ENCODE measurements around the gene NDUFAB1. TPM values are rescaled to one million over a fixed set of nuclear protein-coding genes. Genes with fewer than 3 reads are reported as not detected.

Gene NDUFAB1
- polyA plus RNA-seq, 2 of the 4 experiments (the other 2 are of a cell fraction): 167 to 277 TPM

DNA sequence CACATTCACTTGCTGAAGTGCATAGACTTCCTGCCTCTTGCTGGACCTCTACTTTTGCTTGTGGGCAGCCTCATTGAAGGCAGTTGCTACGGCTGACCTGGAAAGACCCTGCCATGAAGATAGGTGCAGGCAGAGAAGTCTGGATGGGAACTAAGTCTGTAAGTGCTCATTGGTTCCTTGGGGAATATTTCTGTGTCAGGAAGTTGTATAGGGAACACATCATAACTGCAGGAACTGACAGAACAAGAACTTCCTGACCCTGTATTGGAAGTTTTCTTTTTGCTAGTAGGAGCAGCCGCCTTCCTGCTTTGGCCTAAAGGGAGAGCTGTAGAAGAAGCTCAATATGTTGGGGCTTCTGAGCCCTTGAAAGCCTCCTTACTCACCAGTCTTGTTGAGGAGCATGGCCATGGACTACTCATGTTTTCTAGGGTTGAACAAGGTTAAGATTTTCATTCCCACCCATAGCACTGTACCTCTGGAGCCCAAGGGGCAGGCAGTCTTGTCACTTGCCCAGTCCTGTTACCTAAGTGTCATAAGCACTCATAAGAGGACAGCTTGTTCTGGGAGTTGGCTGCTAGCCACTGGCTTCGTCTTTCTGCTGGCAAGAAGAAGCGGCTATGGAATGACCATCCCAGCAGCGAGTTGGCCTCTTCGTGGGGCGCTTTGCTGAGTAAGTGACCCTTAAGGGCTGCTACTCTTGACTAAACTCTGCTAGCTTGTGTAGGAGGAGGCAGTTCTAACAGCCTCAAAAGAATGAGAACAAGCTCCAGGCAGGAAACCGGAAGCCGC, 31.3 kb downstream of the NDUFAB1 start:
- Histone ChIP-seq H3K27ac (no peak overlapping the region), H3K4me1 (peaks cover 1% of the 10 kb centered on the region; the same call in 2 of the 3 replicates), H3K9me3 (no peaks in the 10 kb centered on the region), H3K4me2 (no peak overlapping the region), H3K4me3 (no peak overlapping the region)
- no peak for FAIRE-seq
- WGBS (ENCODE audit: missing lambda C conversion rate): 94% methylated on average over 9 of the region's 9 CpGs
- TF ChIP-seq GATA3 (IDR thresholded peaks at IDR 0.05; ENCODE audit: borderline replicate concordance): no peak
- ChIA-PET CTCF (interaction anchor here (1.0 to 2.2 kb wide), 2 partner anchors 7 to 114 kb away, joined by 3 to 6 read pairs; partner anchors contain the start of genes EARS2, PLK1 and UBFD1), POLR2A (no interaction called here)
- DNase-seq (ENCODE audit: low read depth in 1 of 2, low spot score in 1 of 2): no peak
- ATAC-seq: no peak

DNA sequence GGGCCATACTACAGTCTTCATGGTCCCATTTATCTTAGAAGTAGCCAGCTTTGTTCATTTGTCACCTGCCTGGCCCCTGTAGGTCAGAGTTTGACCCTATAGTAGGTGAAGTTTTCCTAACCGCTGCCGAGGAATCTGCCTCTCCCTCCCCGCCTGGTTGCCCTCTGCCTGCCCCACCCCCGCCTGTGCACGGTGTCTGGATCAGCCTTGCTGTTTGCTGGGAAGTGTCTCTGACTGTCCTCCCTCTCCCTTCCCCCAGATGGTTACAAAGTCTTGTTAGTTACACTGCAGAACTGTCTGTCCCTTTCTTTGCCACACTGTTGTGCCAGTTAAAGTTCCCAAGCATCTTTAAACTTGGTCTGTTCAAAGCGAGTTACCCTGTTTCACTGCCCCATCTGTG, 32.9 kb downstream of the NDUFAB1 start:
- no peak overlapping the region for H3K4me2 ChIP-seq
- ChIA-PET CTCF (no interaction called here), POLR2A (no interaction called here)
- no peaks in the 10 kb centered on the region for H3K9me3 ChIP-seq
- WGBS (ENCODE audit: missing lambda C conversion rate): 93% methylated on average over 3 of the region's 6 CpGs
- no peak overlapping the region for H3K4me3 ChIP-seq
- no peak overlapping the region for H3K27ac ChIP-seq
- FAIRE-seq (no peak), DNase-seq (ENCODE audit: low read depth in 1 of 2, low spot score in 1 of 2) (no peak), ATAC-seq (no peak)
- no peak for TF ChIP-seq RAD21 (conservative IDR thresholded peaks at IDR 0.05 in 1 of 2, IDR thresholded peaks at IDR 0.05 in 1 of 2)
- no peak for TF ChIP-seq ZC3H11A (IDR thresholded peaks at IDR 0.05)
- TF ChIP-seq ESRRA (IDR thresholded peaks at IDR 0.05; ENCODE audit: borderline replicate concordance, low read length): no peak
- no peak for TF ChIP-seq ZSCAN20 (CRISPR knock-in tag; IDR thresholded peaks at IDR 0.05)
- TF ChIP-seq, protein P1, sequence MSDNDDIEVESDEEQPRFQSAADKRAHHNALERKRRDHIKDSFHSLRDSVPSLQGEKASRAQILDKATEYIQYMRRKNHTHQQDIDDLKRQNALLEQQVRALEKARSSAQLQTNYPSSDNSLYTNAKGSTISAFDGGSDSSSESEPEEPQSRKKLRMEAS (IDR thresholded peaks at IDR 0.05): no peak
- no peak for TF ChIP-seq FOSB (CRISPR knock-in tag; IDR thresholded peaks at IDR 0.05)
- TF ChIP-seq HEYL (CRISPR knock-in tag; IDR thresholded peaks at IDR 0.05): no peak
- no peak for TF ChIP-seq POLR2AphosphoS2 (conservative IDR thresholded peaks at IDR 0.05; ENCODE audit: low read length)
- no peak for TF ChIP-seq FOXS1 (CRISPR knock-in tag; IDR thresholded peaks at IDR 0.05)
- TF ChIP-seq, protein P2, sequence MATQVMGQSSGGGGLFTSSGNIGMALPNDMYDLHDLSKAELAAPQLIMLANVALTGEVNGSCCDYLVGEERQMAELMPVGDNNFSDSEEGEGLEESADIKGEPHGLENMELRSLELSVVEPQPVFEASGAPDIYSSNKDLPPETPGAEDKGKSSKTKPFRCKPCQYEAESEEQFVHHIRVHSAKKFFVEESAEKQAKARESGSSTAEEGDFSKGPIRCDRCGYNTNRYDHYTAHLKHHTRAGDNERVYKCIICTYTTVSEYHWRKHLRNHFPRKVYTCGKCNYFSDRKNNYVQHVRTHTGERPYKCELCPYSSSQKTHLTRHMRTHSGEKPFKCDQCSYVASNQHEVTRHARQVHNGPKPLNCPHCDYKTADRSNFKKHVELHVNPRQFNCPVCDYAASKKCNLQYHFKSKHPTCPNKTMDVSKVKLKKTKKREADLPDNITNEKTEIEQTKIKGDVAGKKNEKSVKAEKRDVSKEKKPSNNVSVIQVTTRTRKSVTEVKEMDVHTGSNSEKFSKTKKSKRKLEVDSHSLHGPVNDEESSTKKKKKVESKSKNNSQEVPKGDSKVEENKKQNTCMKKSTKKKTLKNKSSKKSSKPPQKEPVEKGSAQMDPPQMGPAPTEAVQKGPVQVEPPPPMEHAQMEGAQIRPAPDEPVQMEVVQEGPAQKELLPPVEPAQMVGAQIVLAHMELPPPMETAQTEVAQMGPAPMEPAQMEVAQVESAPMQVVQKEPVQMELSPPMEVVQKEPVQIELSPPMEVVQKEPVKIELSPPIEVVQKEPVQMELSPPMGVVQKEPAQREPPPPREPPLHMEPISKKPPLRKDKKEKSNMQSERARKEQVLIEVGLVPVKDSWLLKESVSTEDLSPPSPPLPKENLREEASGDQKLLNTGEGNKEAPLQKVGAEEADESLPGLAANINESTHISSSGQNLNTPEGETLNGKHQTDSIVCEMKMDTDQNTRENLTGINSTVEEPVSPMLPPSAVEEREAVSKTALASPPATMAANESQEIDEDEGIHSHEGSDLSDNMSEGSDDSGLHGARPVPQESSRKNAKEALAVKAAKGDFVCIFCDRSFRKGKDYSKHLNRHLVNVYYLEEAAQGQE (IDR thresholded peaks at IDR 0.05): no peak
- H3K4me1 ChIP-seq: peaks cover 14% of the 10 kb centered on the region

DNA sequence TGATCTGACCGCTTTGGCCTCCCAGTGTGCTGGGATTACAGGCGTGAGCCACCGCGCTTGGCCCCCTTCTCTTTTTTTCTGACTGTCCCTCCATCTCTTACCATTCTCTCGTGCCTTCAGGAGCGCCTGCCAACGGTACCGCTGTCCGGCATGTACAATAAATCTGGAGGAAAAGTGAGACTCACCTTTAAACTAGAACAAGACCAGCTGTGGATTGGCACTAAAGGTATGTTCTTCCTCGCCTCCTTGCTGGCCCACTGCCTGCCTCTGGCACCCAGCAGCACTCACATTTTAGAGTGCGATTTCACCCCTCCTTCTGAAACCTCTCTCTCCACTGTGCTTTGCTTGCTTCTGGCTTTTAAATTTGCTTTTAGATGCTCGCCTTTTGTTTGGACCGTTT, 33.6 kb downstream of the NDUFAB1 start:
- H3K4me1 ChIP-seq: peaks cover 14% of the 10 kb centered on the region
- H3K9me3 ChIP-seq: no peaks in the 10 kb centered on the region
- no peak overlapping the region for H3K27ac ChIP-seq
- FAIRE-seq: no peak
- no peak for ATAC-seq
- no peak overlapping the region for H3K4me2 ChIP-seq
- no peak for DNase-seq (ENCODE audit: low read depth in 1 of 2, low spot score in 1 of 2)
- POLR2A ChIA-PET: no interaction called here
- CTCF ChIA-PET: interaction anchor here (1.6 kb wide), 1 partner anchor 8 kb away, joined by 3 read pairs; no protein-coding TSS in a partner anchor
- no peak overlapping the region for H3K4me3 ChIP-seq
- TF ChIP-seq PHF8 (IDR thresholded peaks at IDR 0.05; ENCODE audit: borderline replicate concordance, low read depth) (no peak), ZC3H11A (IDR thresholded peaks at IDR 0.05) (no peak), CBX8 (IDR thresholded peaks at IDR 0.05) (no peak), NFE2L2 (conservative IDR thresholded peaks at IDR 0.05; ENCODE audit: low read length) (no peak), EP300 (IDR thresholded peaks at IDR 0.05) (no peak), BHLHE40 (IDR thresholded peaks at IDR 0.05; ENCODE audit: low read depth, low read length) (no peak), EHF (CRISPR knock-in tag; IDR thresholded peaks at IDR 0.05) (no peak), EHMT2 (IDR thresholded peaks at IDR 0.05; ENCODE audit: low read depth) (no peak), POLR2AphosphoS2 (conservative IDR thresholded peaks at IDR 0.05; ENCODE audit: low read length) (no peak), MAFK (IDR thresholded peaks at IDR 0.05; ENCODE audit: partially characterized antibody) (no peak), HOXB13 (CRISPR knock-in tag; IDR thresholded peaks at IDR 0.05; ENCODE audit: low read depth) (no peak), ZFP36 (IDR thresholded peaks at IDR 0.05; ENCODE audit: borderline replicate concordance, partially characterized antibody) (no peak), NR3C1 (IDR thresholded peaks at IDR 0.05) (no peak), RAD21 (conservative IDR thresholded peaks at IDR 0.05 in 1 of 2, IDR thresholded peaks at IDR 0.05 in 1 of 2) (no peak), NPAS2 (CRISPR knock-in tag; IDR thresholded peaks at IDR 0.05; ENCODE audit: borderline replicate concordance) (no peak), CHD2 (IDR thresholded peaks at IDR 0.05; ENCODE audit: low read length, partially characterized antibody) (no peak), KDM1A (IDR thresholded peaks at IDR 0.05; ENCODE audit: low read depth) (no peak)
- TF ChIP-seq, protein P3, sequence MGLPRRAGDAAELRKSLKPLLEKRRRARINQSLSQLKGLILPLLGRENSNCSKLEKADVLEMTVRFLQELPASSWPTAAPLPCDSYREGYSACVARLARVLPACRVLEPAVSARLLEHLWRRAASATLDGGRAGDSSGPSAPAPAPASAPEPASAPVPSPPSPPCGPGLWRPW (IDR thresholded peaks at IDR 0.05): no peak
- TF ChIP-seq, protein P4, sequence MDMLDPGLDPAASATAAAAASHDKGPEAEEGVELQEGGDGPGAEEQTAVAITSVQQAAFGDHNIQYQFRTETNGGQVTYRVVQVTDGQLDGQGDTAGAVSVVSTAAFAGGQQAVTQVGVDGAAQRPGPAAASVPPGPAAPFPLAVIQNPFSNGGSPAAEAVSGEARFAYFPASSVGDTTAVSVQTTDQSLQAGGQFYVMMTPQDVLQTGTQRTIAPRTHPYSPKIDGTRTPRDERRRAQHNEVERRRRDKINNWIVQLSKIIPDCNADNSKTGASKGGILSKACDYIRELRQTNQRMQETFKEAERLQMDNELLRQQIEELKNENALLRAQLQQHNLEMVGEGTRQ (IDR thresholded peaks at IDR 0.05): no peak
- WGBS (ENCODE audit: missing lambda C conversion rate): 95% methylated on average over 13 of the region's 13 CpGs
